CD4-positive, alpha-beta T cell treated with Interferon gamma for 1 hour (primary cell): ENCODE measurements around the gene BMP7.
"Not testable (repeated sequence)": the region's sequence is repeated elsewhere in the genome, so short reads cannot be mapped to it uniquely, and the experiment has no call there.

Source experiments
- DNase-seq: peaks from one replicate; pipeline ENCODE4 v3.0.0-alpha.2; 2020

BMP7 gene

GRCh38 chr20:57287007-57287880 lies 20.8 kb upstream of the BMP7 start:
- no peak for DNase-seq

- no peak for DNase-seq
Observed at GRCh38 chr20:57283860-57284259, 17.4 kb upstream of the BMP7 start.

GRCh38 chr20:57282670-57283361 lies 16.4 kb upstream of the BMP7 start:
- DNase-seq: no peak

- no peak for DNase-seq
Observed at GRCh38 chr20:57281900-57282299, 15.5 kb upstream of the BMP7 start.

GRCh38 chr20:57280221-57280620 lies 13.8 kb upstream of the BMP7 start:
- no peak for DNase-seq

GRCh38 chr20:57279548-57279947 lies 13.1 kb upstream of the BMP7 start:
- DNase-seq: not testable (repeated sequence)

- DNase-seq: no peak
Observed at GRCh38 chr20:57278457-57278856, 12.0 kb upstream of the BMP7 start.

GRCh38 chr20:57277398-57278105 lies 11.1 kb upstream of the BMP7 start:
- DNase-seq: no peak

- no peak for DNase-seq
Observed at GRCh38 chr20:57276221-57276620, 9.8 kb upstream of the BMP7 start.

GRCh38 chr20:57275813-57276212 lies 9.4 kb upstream of the BMP7 start:
- no peak for DNase-seq

GRCh38 chr20:57275334-57275733 lies 8.9 kb upstream of the BMP7 start:
- no peak for DNase-seq

- DNase-seq: no peak
Observed at GRCh38 chr20:57274846-57275245, 8.4 kb upstream of the BMP7 start.

- no peak for DNase-seq
Observed at GRCh38 chr20:57274299-57274698, 7.9 kb upstream of the BMP7 start.

- DNase-seq: no peak
Observed at GRCh38 chr20:57272883-57273535, 6.6 kb upstream of the BMP7 start.

GRCh38 chr20:57270204-57270984 lies 4.0 kb upstream of the BMP7 start:
- no peak for DNase-seq

GRCh38 chr20:57269148-57269984 lies 2.9 kb upstream of the BMP7 start:
- no peak for DNase-seq

- no peak for DNase-seq
Observed at GRCh38 chr20:57268399-57269076, 2.1 kb upstream of the BMP7 start.

- DNase-seq: no peak
Observed at GRCh38 chr20:57267158-57267821, 849 bp upstream of the BMP7 start.

- no peak for DNase-seq
Observed at GRCh38 chr20:57265997-57266290, 497 bp downstream of the BMP7 start.

- DNase-seq: no peak
Observed at GRCh38 chr20:57265336-57265996, 975 bp downstream of the BMP7 start.
